BE2C (cell line): ENCODE measurements around the gene TECPR2.

ENCODE experiments used
- DNase-seq: peaks from one replicate; pipeline ENCODE4 v3.0.0-alpha.2; 2020
- H3K27me3 ChIP-seq: fragments of 250-450 bp; sonication (Bioruptor Pico); 2 replicates; pipeline ENCODE4 v1.5.1; 2020; ENCODE audit warnings: mild to moderate bottlenecking
- H3K36me3 ChIP-seq: fragments of 250-450 bp; sonication (Bioruptor Pico); 2 replicates; pipeline ENCODE4 v1.5.1; 2020; ENCODE audit warnings: mild to moderate bottlenecking
- H3K4me1 ChIP-seq: fragments of 250-450 bp; sonication (Bioruptor Pico); 2 replicates; pipeline ENCODE4 v1.5.1; 2020
- H3K4me3 ChIP-seq: 2 replicates; pipeline ENCODE4 v1.5.1; 2011; ENCODE audit warnings: low read depth, low read length
- H3K9me3 ChIP-seq: fragments of 250-450 bp; sonication (Bioruptor Pico); 2 replicates; pipeline ENCODE4 v1.5.1; 2020
- CTCF ChIP-seq: IDR thresholded peaks from 2 replicates; pipeline ENCODE4 v1.5.1; 2012; ENCODE audit warnings: mild to moderate bottlenecking, low read depth, low read length

Gene TECPR2

GRCh38 chr14:102491786-102492530 is 129.2 kb downstream of the TECPR2 start:
- H3K36me3 ChIP-seq = no peaks in the 10 kb centered on the region
- H3K4me3 ChIP-seq = no peak overlapping the region
- no peaks in the 10 kb centered on the region for H3K27me3 ChIP-seq
- no peaks in the 10 kb centered on the region for H3K9me3 ChIP-seq
- DNase-seq = no peak
- no peaks in the 10 kb centered on the region for H3K4me1 ChIP-seq
- no peak for TF ChIP-seq CTCF

- Histone ChIP-seq H3K4me3 (no peak overlapping the region), H3K4me1 (no peaks in the 10 kb centered on the region), H3K9me3 (no peaks in the 10 kb centered on the region), H3K36me3 (no peaks in the 10 kb centered on the region), H3K27me3 (no peaks in the 10 kb centered on the region)
- TF ChIP-seq CTCF = no peak
- DNase-seq = no peak
Measured at GRCh38 chr14:102492531-102492910, 129.8 kb downstream of the TECPR2 start.

DNA sequence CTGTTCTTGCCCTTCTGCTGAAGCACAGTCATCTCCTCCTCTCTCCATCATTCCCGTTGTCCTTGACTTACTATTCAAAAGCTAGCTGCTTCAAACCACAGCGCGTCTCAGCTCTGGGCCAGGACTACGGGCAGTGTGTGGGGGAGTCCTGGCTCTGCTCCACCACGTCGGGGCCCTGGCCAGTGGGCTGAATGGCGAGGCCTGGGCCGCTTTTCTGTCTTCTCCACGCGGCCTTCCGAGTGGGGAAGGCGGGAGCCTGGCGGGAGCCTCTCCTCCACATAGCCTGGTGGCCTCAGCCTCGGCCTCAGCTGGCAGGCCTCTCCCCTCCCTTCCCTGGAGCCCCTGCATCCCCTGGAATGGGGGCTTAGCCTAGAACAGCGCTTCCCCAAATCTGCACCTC is 130.4 kb downstream of the TECPR2 start:
- no peak for DNase-seq
- no peaks in the 10 kb centered on the region for H3K27me3 ChIP-seq
- H3K9me3 ChIP-seq = no peaks in the 10 kb centered on the region
- H3K36me3 ChIP-seq = no peaks in the 10 kb centered on the region
- no peaks in the 10 kb centered on the region for H3K4me1 ChIP-seq
- no peak for TF ChIP-seq CTCF
- H3K4me3 ChIP-seq = no peak overlapping the region

GRCh38 chr14:102493585-102493984 is 130.8 kb downstream of the TECPR2 start:
- no peaks in the 10 kb centered on the region for H3K36me3 ChIP-seq
- no peaks in the 10 kb centered on the region for H3K4me1 ChIP-seq
- no peaks in the 10 kb centered on the region for H3K27me3 ChIP-seq
- no peak for TF ChIP-seq CTCF
- H3K9me3 ChIP-seq = no peaks in the 10 kb centered on the region
- no peak for DNase-seq
- H3K4me3 ChIP-seq = no peak overlapping the region

DNA sequence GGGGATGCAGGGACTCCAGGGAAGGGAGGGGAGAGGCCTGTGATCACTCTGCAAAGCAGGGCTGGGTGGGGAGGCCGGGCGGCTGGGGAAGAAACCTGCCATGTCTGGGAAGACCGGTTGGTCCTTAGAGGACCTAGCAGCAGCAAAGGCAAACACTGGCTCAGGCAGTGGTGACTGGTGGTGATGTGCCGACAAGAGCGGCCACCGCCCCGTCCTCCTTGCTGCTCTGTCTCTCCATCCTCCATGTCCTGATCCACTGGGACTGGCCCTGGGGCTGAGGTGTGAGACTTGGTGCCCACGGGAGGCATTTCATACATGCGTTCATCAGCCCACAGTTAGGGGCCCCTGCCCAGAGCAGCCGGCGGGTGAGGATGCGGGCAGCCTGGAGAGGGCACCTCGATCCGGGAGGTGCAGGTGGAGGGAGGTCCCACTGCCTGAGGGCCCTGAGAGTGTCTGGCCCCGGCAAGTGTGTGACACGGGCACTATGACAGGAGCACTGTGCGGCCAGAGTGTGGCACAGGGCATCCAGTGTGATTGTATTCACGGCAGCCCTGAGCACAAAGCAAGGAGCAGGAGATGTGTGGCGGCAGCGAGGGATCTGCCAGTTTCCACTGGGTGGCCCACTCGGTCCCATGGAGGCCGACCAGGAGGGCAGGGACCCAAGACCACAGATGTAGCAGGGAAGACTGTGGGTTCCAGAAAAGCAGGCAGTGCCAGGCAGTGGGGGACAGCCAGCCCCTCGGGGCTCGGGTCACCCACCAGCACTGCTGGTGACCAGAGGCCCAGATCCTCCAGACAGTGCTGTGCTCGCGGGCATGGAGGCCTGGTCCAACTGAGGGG is 133.0 kb downstream of the TECPR2 start:
- H3K4me1 ChIP-seq = no peaks in the 10 kb centered on the region
- TF ChIP-seq CTCF = no peak
- H3K4me3 ChIP-seq = no peak overlapping the region

GRCh38 chr14:102496331-102496691 is 133.6 kb downstream of the TECPR2 start:
- Histone ChIP-seq H3K4me1 (no peaks in the 10 kb centered on the region), H3K4me3 (no peak overlapping the region), H3K27me3 (no peaks in the 10 kb centered on the region), H3K36me3 (no peaks in the 10 kb centered on the region), H3K9me3 (no peaks in the 10 kb centered on the region)
- no peak for TF ChIP-seq CTCF
- no peak for DNase-seq

More for the DNA sequence above, 133.0 kb downstream of the TECPR2 start:
- Histone ChIP-seq H3K9me3 (no peaks in the 10 kb centered on the region), H3K36me3 (no peaks in the 10 kb centered on the region), H3K27me3 (no peaks in the 10 kb centered on the region)
- DNase-seq = no peak
